Panc1 (cell line): ENCODE measurements around the gene WWOX.
"Not testable (repeated sequence)": the region's sequence is repeated elsewhere in the genome, so short reads cannot be mapped to it uniquely, and the experiment has no call there.

Experiments used
- CTCF ChIP-seq: fragments of 450-650 bp; IDR thresholded peaks from 2 replicates; pipeline ENCODE4 v1.5.1; 2017; ENCODE audit warnings: mild to moderate bottlenecking
- POLR2AphosphoS5 ChIP-seq: IDR thresholded peaks from 2 replicates; pipeline ENCODE4 v1.6.1; 2012; ENCODE audit warnings: mild to moderate bottlenecking, low read depth, low read length, moderate library complexity
- REST ChIP-seq, 2 experiments: IDR thresholded peaks; 2 replicates each; pipeline ENCODE4 v1.6.1; 2011 to 2012; ENCODE audit warnings: low read depth in 2 of 2, control low read depth in 1 of 2, low read length in 1 of 2, mild to moderate bottlenecking in 1 of 2, moderate library complexity in 1 of 2; ENCODE audit not compliant: insufficient read depth in 1 of 2

- not testable (repeated sequence) for TF ChIP-seq CTCF; REST (IDR thresholded peaks at IDR 0.05; ENCODE audit: insufficient read depth in 1 of 2, low read depth in 2 of 2, low read length in 1 of 2); POLR2AphosphoS5
These were observed 592.3 kb downstream of the WWOX start for GRCh38 chr16:78691746-78692145.
